GM21367 (cell line): Measurements from ENCODE around the gene MAPT.
"Not testable (repeated sequence)": the region's sequence is repeated elsewhere in the genome, so short reads cannot be mapped to it uniquely, and the experiment has no call there.

Source experiments
- ATAC-seq: cut with Tn5 transposase; IDR thresholded peaks from one replicate; pipeline ENCODE4 v1.9.1; 2021; ENCODE audit not compliant: unreplicated experiment

The MAPT gene

GRCh38 chr17:46002973-46003316 is 108.6 kb downstream of the MAPT start:
- ATAC-seq, result no peak

- ATAC-seq, result no peak
Observed at GRCh38 chr17:46003907-46004748, 109.8 kb downstream of the MAPT start.

- not testable (repeated sequence) for ATAC-seq
Observed at GRCh38 chr17:46006082-46006481, 111.7 kb downstream of the MAPT start.

GRCh38 chr17:46007461-46007965 is 113.2 kb downstream of the MAPT start:
- no peak for ATAC-seq

GRCh38 chr17:46008591-46008990 is 114.2 kb downstream of the MAPT start:
- no peak for ATAC-seq

- ATAC-seq, result no peak
Observed at GRCh38 chr17:46009681-46010596, 115.6 kb downstream of the MAPT start.

GRCh38 chr17:46010597-46011186 is 116.3 kb downstream of the MAPT start:
- ATAC-seq, result no peak

DNA sequence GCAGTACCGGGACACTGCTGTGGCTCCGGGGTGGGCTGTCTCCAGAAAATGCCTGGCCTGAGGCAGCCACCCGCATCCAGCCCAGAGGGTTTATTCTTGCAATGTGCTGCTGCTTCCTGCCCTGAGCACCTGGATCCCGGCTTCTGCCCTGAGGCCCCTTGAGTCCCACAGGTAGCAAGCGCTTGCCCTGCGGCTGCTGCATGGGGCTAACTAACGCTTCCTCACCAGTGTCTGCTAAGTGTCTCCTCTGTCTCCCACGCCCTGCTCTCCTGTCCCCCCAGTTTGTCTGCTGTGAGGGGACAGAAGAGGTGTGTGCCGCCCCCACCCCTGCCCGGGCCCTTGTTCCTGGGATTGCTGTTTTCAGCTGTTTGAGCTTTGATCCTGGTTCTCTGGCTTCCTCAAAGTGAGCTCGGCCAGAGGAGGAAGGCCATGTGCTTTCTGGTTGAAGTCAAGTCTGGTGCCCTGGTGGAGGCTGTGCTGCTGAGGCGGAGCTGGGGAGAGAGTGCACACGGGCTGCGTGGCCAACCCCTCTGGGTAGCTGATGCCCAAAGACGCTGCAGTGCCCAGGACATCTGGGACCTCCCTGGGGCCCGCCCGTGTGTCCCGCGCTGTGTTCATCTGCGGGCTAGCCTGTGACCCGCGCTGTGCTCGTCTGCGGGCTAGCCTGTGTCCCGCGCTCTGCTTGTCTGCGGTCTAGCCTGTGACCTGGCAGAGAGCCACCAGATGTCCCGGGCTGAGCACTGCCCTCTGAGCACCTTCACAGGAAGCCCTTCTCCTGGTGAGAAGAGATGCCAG is 117.6 kb downstream of the MAPT start:
- no peak for ATAC-seq

DNA sequence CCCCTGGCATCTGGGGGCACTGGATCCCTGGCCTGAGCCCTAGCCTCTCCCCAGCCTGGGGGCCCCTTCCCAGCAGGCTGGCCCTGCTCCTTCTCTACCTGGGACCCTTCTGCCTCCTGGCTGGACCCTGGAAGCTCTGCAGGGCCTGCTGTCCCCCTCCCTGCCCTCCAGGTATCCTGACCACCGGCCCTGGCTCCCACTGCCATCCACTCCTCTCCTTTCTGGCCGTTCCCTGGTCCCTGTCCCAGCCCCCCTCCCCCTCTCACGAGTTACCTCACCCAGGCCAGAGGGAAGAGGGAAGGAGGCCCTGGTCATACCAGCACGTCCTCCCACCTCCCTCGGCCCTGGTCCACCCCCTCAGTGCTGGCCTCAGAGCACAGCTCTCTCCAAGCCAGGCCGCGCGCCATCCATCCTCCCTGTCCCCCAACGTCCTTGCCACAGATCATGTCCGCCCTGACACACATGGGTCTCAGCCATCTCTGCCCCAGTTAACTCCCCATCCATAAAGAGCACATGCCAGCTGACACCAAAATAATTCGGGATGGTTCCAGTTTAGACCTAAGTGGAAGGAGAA is 118.2 kb downstream of the MAPT start:
- ATAC-seq, result no peak

DNA sequence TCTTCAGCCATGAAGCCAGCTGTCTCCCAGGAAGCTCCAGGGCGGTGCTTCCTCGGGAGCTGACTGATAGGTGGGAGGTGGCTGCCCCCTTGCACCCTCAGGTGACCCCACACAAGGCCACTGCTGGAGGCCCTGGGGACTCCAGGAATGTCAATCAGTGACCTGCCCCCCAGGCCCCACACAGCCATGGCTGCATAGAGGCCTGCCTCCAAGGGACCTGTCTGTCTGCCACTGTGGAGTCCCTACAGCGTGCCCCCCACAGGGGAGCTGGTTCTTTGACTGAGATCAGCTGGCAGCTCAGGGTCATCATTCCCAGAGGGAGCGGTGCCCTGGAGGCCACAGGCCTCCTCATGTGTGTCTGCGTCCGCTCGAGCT is 118.8 kb downstream of the MAPT start:
- ATAC-seq, result no peak

GRCh38 chr17:46013502-46014165 is 119.3 kb downstream of the MAPT start:
- no peak for ATAC-seq

DNA sequence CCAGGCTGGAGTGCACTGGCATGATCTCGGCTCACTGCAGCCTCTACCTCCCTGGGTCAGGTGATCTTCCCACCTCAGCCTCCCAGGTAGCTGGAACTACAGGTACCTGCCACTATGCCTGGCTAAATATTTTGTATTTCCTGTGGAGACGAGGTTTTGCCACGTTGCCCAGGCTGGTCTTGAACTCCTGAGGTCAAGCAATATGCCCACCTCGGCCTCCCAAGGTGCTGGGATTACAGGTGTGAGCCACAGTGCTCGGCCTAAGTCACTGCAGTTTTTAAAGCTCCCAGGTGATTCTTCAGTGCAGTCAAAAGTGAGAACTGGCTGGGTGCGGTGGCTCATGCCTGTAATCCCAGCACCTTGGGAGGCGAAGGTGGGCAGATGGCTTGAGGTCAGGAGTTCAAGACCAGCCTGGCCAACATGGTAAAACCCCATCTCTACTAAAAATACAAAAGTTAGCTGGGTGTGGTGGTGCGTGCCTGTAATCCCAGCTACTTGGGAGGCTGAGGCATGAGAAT is 125.1 kb downstream of the MAPT start:
- not testable (repeated sequence) for ATAC-seq

GRCh38 chr17:46020023-46020761 is 125.8 kb downstream of the MAPT start:
- ATAC-seq, result no peak

- no peak for ATAC-seq
Observed at GRCh38 chr17:46020998-46021397, 126.6 kb downstream of the MAPT start.

- not testable (repeated sequence) for ATAC-seq
Observed at GRCh38 chr17:46023366-46023765, 129.0 kb downstream of the MAPT start.

- ATAC-seq, result no peak
Observed at GRCh38 chr17:46023783-46024388, 129.5 kb downstream of the MAPT start.

DNA sequence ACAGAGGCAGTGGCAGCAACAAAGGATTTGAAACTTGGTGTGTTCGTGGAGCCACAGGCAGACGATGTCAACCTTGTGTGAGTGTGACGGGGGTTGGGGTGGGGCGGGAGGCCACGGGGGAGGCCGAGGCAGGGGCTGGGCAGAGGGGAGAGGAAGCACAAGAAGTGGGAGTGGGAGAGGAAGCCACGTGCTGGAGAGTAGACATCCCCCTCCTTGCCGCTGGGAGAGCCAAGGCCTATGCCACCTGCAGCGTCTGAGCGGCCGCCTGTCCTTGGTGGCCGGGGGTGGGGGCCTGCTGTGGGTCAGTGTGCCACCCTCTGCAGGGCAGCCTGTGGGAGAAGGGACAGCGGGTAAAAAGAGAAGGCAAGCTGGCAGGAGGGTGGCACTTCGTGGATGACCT is 130.2 kb downstream of the MAPT start:
- no peak for ATAC-seq

- no peak for ATAC-seq
Observed at GRCh38 chr17:46025060-46025459, 130.7 kb downstream of the MAPT start.
